Thoracic aorta (tissue), 2 donors: ENCODE data around the gene ABCG4. TPM values are rescaled to one million over a fixed set of nuclear protein-coding genes. Genes with fewer than 3 reads are reported as not detected.

Experiments
- ATAC-seq: fragments of 150-250 bp; one replicate; pipeline ENCODE4 v1.8.0; 2017; ENCODE audit warnings: low read depth; ENCODE audit not compliant: insufficient number of reproducible peaks, low FRiP score
- DNase-seq: peaks from one replicate; pipeline ENCODE4 v3.0.0-alpha.2; 2020; ENCODE audit warnings: low spot score
- H3K27ac ChIP-seq, 2 donors: fragments of 200-600 bp; sonication (generic); 1 replicate in 1 of 2; 2 replicates in 1 of 2; pipeline ENCODE4 v1.5.1; 2016; ENCODE audit warnings: mild to moderate bottlenecking in 2 of 2, moderate library complexity in 2 of 2
- H3K27me3 ChIP-seq: fragments of 200-600 bp; sonication (generic); replicated peaks from 2 replicates; pipeline ENCODE4 v1.6.0; 2016; ENCODE audit warnings: mild to moderate bottlenecking; ENCODE audit not compliant: insufficient read depth
- H3K36me3 ChIP-seq: fragments of 200-600 bp; sonication (generic); one replicate; pipeline ENCODE4 v1.5.1; 2016
- H3K4me1 ChIP-seq, 2 donors: fragments of 200-600 bp; sonication (generic); 1 replicate in 1 of 2; 2 replicates in 1 of 2; pipeline versions ENCODE4 v1.5.1 to v1.6.0; 2016; ENCODE audit warnings: low read depth in 2 of 2, mild to moderate bottlenecking in 1 of 2; ENCODE audit not compliant: control insufficient read depth in 1 of 2
- H3K4me3 ChIP-seq: fragments of 200-600 bp; sonication (generic); 2 replicates; pipeline ENCODE4 v1.5.1; 2016; ENCODE audit warnings: mild to moderate bottlenecking
- H3K9me3 ChIP-seq: fragments of 200-600 bp; sonication (generic); 2 replicates; pipeline ENCODE4 v1.5.1; 2016
- total RNA-seq, 2 donors: library from RNA; depleted of rRNA; stranded (reverse); fragments of >200 nt; gene quantifications; one replicate each; pipeline versions ENCODE4 v1.1.0 to v1.2.3, GENCODE V29; 2016
- TF ChIP-seq, protein P1 (sequence below): fragments of 200-600 bp; sonication (generic); IDR thresholded peaks from one replicate; pipeline ENCODE4 v1.5.1; 2019; ENCODE audit warnings: antibody characterized with exemption

Gene ABCG4
- total RNA-seq, 2 donors from 2014 or later = 1.6 TPM; not detected in 1

DNA sequence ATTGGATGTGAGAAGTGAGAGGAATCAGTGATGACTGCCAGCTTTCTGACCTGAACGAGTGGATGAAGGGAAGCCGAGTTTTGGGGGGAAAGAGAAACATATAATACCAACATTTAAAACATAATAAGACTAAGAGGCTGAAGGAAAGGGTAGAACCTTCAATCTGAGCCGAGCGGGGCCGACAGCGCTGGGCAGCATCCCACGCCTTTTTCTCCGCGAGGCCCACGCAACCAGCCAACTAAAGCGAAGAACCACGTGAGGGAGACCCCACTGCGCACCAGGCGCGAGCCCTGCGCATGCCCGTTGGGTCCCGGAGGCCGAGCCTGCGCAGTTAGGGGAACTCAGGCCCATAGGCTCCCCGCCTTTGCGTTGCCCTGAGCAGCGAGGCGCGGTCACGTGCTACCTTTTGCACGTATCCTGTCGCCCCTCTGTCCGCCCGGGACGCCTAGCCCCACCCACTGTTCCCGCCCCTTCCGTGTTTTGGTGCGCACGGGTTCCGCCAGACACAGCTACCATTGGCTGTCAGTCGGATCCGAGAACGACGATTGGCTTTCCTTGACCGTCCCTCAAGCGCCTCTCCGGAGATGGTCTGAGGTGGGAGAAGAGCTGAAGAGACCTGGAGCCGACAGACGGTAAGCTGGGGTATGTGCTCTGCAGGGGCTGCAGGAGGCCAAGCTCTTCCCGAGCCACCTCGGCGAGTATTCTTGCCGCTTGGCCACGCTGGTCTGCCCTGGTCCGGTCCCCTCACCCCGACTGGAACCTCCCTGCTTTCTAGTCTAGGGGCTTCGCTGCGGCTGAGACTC, 27.6 kb upstream of the ABCG4 start, which contains the start of gene HINFP:
HINFP (plus strand) TSS at position 573 of the 803 bp plus-strand sequence. CDS start 5,365 bp downstream, outside the sequence.
- ATAC-seq = peak; percentile 97
- peak; percentile 99 for DNase-seq
- H3K27ac ChIP-seq = peak within 1 kb of the TSS; percentile 25 to 61
- TF ChIP-seq, protein P1, sequence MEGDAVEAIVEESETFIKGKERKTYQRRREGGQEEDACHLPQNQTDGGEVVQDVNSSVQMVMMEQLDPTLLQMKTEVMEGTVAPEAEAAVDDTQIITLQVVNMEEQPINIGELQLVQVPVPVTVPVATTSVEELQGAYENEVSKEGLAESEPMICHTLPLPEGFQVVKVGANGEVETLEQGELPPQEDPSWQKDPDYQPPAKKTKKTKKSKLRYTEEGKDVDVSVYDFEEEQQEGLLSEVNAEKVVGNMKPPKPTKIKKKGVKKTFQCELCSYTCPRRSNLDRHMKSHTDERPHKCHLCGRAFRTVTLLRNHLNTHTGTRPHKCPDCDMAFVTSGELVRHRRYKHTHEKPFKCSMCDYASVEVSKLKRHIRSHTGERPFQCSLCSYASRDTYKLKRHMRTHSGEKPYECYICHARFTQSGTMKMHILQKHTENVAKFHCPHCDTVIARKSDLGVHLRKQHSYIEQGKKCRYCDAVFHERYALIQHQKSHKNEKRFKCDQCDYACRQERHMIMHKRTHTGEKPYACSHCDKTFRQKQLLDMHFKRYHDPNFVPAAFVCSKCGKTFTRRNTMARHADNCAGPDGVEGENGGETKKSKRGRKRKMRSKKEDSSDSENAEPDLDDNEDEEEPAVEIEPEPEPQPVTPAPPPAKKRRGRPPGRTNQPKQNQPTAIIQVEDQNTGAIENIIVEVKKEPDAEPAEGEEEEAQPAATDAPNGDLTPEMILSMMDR = no peak
- no peaks in the 10 kb centered on the region for H3K9me3 ChIP-seq
- H3K4me3 ChIP-seq = peak within 1 kb of the TSS; percentile 73
- H3K36me3 ChIP-seq = peaks cover 13% of the 10 kb centered on the region
- no peaks in the 10 kb centered on the region for H3K27me3 ChIP-seq
- peaks cover 8 to 16% of the 10 kb centered on the region in 2 donors for H3K4me1 ChIP-seq

DNA sequence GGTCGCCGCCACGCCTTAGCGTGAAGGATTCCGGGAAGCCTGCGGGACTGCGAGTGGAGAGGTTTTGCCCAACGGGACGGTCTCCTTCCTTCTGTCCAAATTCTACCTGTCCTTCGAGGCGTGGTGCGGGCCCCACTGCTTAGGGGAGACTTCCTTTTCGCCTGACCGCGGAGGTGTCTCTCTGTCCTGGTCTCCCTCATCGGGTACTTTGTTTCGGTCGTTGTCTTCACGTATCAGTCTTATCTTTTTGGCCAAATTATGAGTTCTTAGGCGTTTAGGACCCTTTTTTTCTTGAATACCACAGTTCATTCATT, 27.1 kb upstream of the ABCG4 start:
- DNase-seq (no peak), ATAC-seq (peak; percentile 6)
- TF ChIP-seq, protein P1 = no peak
- Histone ChIP-seq H3K36me3 (peaks cover 10% of the 10 kb centered on the region), H3K4me3 (peak overlapping the region; percentile 73), H3K27me3 (no peaks in the 10 kb centered on the region), H3K4me1 (peaks cover 8 to 16% of the 10 kb centered on the region in 2 donors), H3K9me3 (no peaks in the 10 kb centered on the region), H3K27ac (peak overlapping the region in 1 of 2 donors; percentile 25)

DNA sequence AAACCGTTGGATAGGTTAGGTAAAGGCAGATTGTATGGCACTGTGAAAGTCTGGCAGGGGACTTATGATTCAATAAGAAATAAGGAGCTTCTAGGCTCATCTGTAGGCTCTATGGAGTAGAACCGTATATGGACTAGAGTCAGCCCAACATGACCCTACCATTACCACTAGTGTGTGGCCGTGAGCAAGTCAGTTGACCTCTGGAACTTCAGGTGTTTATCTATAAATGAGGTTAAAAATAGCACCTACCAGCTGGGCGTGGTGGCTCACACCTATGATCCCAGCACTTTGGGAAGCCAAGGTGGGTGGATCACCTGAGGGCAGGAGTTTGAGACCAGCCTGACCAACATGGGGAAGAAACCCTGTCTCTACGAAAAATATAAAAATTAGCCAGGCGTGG, 23.0 kb upstream of the ABCG4 start:
- Histone ChIP-seq H3K27me3 (no peaks in the 10 kb centered on the region), H3K36me3 (peaks cover 23% of the 10 kb centered on the region), H3K27ac (no peak overlapping the region), H3K4me1 (peaks cover 8 to 12% of the 10 kb centered on the region in 2 donors), H3K4me3 (no peak overlapping the region), H3K9me3 (no peaks in the 10 kb centered on the region)
- TF ChIP-seq, protein P1 = no peak
- DNase-seq = no peak
- no peak for ATAC-seq

DNA sequence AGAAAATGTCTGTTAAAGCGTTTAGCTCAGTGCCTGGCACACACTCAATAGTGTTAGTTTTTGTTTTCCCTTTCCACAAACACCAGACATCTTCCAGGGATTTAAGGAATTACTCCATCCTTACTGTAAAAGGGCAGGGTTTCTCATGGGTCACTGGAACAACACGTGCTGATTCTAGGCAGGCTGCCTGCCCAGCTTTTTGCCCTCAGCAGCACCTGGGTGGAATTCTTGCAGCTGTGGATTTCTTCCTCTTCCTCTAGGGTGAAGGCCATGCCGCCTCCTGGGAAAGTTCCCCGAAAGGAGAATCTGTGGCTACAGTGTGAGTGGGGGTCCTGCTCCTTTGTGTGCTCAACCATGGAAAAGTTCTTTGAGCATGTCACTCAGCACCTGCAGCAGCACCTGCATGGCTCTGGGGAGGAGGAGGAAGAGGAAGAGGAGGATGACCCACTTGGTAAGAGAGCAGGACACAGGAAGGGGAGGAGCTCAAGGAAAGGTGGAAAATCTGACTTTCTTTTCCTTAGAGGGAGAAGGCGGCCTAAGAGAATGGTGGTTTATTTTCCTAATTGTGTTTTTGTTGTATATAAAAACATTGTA, 22.1 kb upstream of the ABCG4 start:
- TF ChIP-seq, protein P1 = no peak
- no peak overlapping the region for H3K4me3 ChIP-seq
- no peak for ATAC-seq
- H3K4me1 ChIP-seq = peaks cover 8 to 10% of the 10 kb centered on the region in 2 donors
- peaks cover 32% of the 10 kb centered on the region for H3K36me3 ChIP-seq
- no peak overlapping the region for H3K27ac ChIP-seq
- H3K9me3 ChIP-seq = no peaks in the 10 kb centered on the region
- H3K27me3 ChIP-seq = no peaks in the 10 kb centered on the region
- DNase-seq = no peak

DNA sequence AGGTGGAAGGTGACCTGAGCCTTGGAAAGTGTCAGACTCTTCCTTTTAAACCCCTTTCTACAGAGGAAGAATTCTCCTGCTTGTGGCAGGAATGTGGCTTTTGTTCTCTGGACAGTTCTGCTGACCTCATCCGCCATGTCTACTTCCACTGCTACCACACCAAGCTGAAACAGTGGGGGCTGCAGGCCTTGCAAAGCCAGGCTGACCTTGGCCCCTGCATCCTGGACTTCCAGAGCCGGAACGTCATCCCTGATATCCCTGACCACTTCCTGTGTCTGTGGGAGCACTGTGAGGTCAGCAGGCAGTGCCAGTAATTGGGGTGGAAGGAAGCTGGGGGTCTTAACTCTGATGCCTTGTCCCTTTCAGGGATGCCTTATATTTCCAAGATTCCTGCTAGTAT, 18.2 kb upstream of the ABCG4 start:
- H3K36me3 ChIP-seq = peaks cover 46% of the 10 kb centered on the region
- H3K4me3 ChIP-seq = no peak overlapping the region
- TF ChIP-seq, protein P1 = no peak
- H3K27me3 ChIP-seq = no peaks in the 10 kb centered on the region
- H3K4me1 ChIP-seq = no peaks in the 10 kb centered on the region
- ATAC-seq (no peak), DNase-seq (no peak)
- no peaks in the 10 kb centered on the region for H3K9me3 ChIP-seq
- H3K27ac ChIP-seq = no peak overlapping the region
